SK-N-MC (cell line): Measurements from ENCODE around the gene CCR5.

Source experiments
- EZH2 ChIP-seq: fragments of 200-600 bp; sonication (generic); IDR thresholded peaks from one replicate; pipeline ENCODE4 v1.6.1; 2017; ENCODE audit warnings: antibody characterized with exemption
- POLR2AphosphoS5 ChIP-seq: IDR thresholded peaks from 2 replicates; pipeline ENCODE4 v1.6.1; 2012; ENCODE audit warnings: mild to moderate bottlenecking, low read depth, low read length, borderline replicate concordance

GRCh38 chr3:46416811-46417510 lies 46.2 kb downstream of the CCR5 start:
- TF ChIP-seq POLR2AphosphoS5 = no peak
- TF ChIP-seq EZH2 = no peak
